Muscle layer of duodenum (tissue), 2 donors: ENCODE measurements around the gene CPXCR1.
"Not testable (repeated sequence)": the region's sequence is repeated elsewhere in the genome, so short reads cannot be mapped to it uniquely, and the experiment has no call there.

ENCODE experiments used
- H3K27ac ChIP-seq: one replicate; pipeline ENCODE4 v1.7.0; 2013; ENCODE audit warnings: mild to moderate bottlenecking, low read length
- H3K27me3 ChIP-seq: one replicate; pipeline ENCODE4 v1.7.0; 2013; ENCODE audit warnings: low read depth, mild to moderate bottlenecking, control low read depth, low read length
- H3K36me3 ChIP-seq, 2 donors: one replicate each; pipeline ENCODE4 v1.7.0; 2013; ENCODE audit warnings: low read length in 2 of 2, control low read depth in 1 of 2, mild to moderate bottlenecking in 1 of 2; ENCODE audit not compliant: insufficient read depth in 2 of 2, control insufficient read depth in 1 of 2
- H3K4me1 ChIP-seq, 2 donors: one replicate each; pipeline ENCODE4 v1.7.0; 2013; ENCODE audit warnings: low read length in 2 of 2, mild to moderate bottlenecking in 2 of 2, control low read depth in 1 of 2, moderate library complexity in 1 of 2; ENCODE audit not compliant: insufficient read depth in 2 of 2, control insufficient read depth in 1 of 2
- H3K4me3 ChIP-seq, 2 donors: one replicate each; pipeline ENCODE4 v1.7.0; 2013; ENCODE audit warnings: low read length in 2 of 2, low read depth in 1 of 2, mild to moderate bottlenecking in 1 of 2
- H3K9me3 ChIP-seq, 2 donors: one replicate each; pipeline ENCODE4 v1.7.0; 2013; ENCODE audit warnings: low read length in 2 of 2, control low read depth in 1 of 2, mild to moderate bottlenecking in 1 of 2; ENCODE audit not compliant: control insufficient read depth in 1 of 2
- donor health status: healthy.

The CPXCR1 gene

GRCh38 chrX:88746925-88747324 is at the start of gene CPXCR1:
TSS of gene CPXCR1 (plus strand) at chrX:88747225. CDS start at chrX:88753415, 6,190 bp downstream.
- Histone ChIP-seq H3K9me3 (no peaks in the 10 kb centered on the region), H3K36me3 (no peaks in the 10 kb centered on the region), H3K27me3 (no peaks in the 10 kb centered on the region), H3K4me3 (no peak within 1 kb of the TSS), H3K27ac (no peak within 1 kb of the TSS), H3K4me1 (no peaks in the 10 kb centered on the region)

DNA sequence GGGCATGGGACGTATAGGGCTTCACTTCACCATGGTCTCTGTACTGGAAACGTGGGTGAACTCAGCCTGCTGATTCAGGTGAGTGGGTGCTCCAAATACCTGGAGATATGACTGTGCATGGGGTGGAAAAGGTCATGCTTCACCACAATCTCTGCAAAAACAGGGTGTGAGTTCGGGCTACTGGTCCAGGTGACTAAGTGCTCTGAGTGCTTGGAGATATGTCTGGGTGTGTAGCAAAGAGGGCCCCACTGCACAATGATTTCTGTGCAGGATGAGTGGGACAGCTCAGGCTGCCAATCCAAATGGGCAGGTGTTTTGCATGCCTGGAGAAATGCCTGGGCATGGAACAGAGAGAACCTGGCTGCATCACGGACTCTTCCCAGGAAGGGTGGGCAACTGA is 11.2 kb upstream of the CPXCR1 start:
- Histone ChIP-seq H3K36me3 (no peaks in the 10 kb centered on the region), H3K27ac (no peak overlapping the region), H3K4me3 (no peak overlapping the region), H3K9me3 (no peaks in the 10 kb centered on the region), H3K27me3 (no peaks in the 10 kb centered on the region), H3K4me1 (no peaks in the 10 kb centered on the region)

DNA sequence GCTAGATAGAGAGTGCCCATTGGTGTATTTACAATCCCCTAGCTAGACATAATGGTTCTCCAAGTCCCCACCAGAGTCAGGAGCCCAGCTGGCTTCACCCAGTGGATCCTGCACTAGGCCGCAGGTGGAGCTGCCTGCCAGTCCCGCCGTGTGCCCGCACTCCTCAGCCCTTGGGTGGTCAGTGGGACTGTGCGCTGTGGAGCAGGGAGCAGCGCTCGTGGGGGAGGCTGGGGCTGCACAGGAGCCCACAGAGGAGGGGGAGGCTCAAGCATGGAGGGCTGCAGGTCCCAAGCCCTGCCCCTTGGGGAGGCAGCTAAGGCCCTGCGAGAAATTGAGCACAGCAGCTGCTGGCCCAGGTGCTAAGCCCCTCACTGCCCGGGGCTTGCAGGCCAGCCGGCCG is 810 bp upstream of the CPXCR1 start:
- not testable (repeated sequence) for H3K4me3 ChIP-seq, H3K27ac ChIP-seq, H3K36me3 ChIP-seq, H3K4me1 ChIP-seq, H3K9me3 ChIP-seq, H3K27me3 ChIP-seq

GRCh38 chrX:88752339-88752738 is 5.3 kb downstream of the CPXCR1 start:
- not testable (repeated sequence) for H3K4me3 ChIP-seq, H3K27me3 ChIP-seq, H3K27ac ChIP-seq, H3K9me3 ChIP-seq, H3K4me1 ChIP-seq, H3K36me3 ChIP-seq

DNA sequence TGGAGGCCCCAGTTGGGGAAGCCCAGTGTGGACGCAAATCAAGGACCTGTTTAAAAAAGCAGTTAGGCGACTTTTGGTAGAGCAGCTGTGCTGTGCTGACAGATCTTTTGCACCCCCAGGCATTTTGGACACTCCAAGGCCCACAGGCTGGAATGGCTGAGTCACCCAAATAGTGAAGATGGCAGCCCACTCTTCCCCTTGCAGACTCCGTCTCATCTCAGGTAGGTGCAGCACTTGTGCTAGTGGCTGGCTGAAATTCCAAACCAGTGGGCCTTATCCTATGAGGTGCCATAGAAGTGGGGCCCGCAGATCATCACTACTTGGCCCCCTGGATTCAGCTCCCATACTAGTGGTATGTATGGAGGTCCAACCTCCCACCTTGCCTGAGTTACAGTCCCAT is 42.8 kb downstream of the CPXCR1 start:
- Histone ChIP-seq H3K4me1 (no peaks in the 10 kb centered on the region), H3K4me3 (no peak overlapping the region), H3K9me3 (peaks cover 0 to 2% of the 10 kb centered on the region in 2 donors), H3K27me3 (no peaks in the 10 kb centered on the region), H3K27ac (no peak overlapping the region), H3K36me3 (no peaks in the 10 kb centered on the region)
